Naive thymus-derived CD4-positive, alpha-beta T cell (primary cell): ENCODE measurements around the gene ZBED4. TPM values are rescaled to one million over a fixed set of nuclear protein-coding genes. Genes with fewer than 3 reads are reported as not detected.

Source experiments
- ATAC-seq: fragments of 150-1000 bp; cut with Tn5 transposase; 2 replicates; pipeline ENCODE4 v1.10.0; 2021; ENCODE audit warnings: mild to moderate bottlenecking, moderate library complexity
- CTCF ChIA-PET: fragments of 350-600 bp; sonication (Branson Sonifier 250); formaldehyde crosslinking; loops from one replicate; lab custom pipeline; 2021; ENCODE audit warnings: antibody characterized with exemption; lab: Charles Lee
- POLR2A ChIA-PET: fragments of 350-600 bp; sonication (Branson Sonifier 250); formaldehyde crosslinking; loops from one replicate; lab custom pipeline; 2021; ENCODE audit warnings: antibody characterized with exemption, inconsistent platforms; lab: Charles Lee
- DNase-seq, 9 donors: peaks; one replicate each; pipeline versions ENCODE4 v3.0.0 to v3.0.0-alpha.2; 2020 to 2022; ENCODE audit warnings: mixed read lengths in 1 of 9
- H3K27ac ChIP-seq: one replicate; pipeline ENCODE4 v1.7.0; 2013; ENCODE audit warnings: mild to moderate bottlenecking, low read depth, low read length, moderate library complexity
- H3K27me3 ChIP-seq, 2 donors: one replicate each; pipeline ENCODE4 v1.7.0; 2013; ENCODE audit warnings: low read length in 2 of 2, mild to moderate bottlenecking in 2 of 2, moderate library complexity in 2 of 2; ENCODE audit not compliant: control insufficient read depth in 2 of 2, insufficient read depth in 2 of 2
- H3K36me3 ChIP-seq, 3 experiments: 1 replicate in 2 of 3; 2 replicates in 1 of 3; pipeline ENCODE4 v1.7.0; 2013; ENCODE audit warnings: low read length in 3 of 3, mild to moderate bottlenecking in 3 of 3, moderate library complexity in 1 of 3; ENCODE audit not compliant: insufficient read depth in 3 of 3, control insufficient read depth in 2 of 3
- H3K4me1 ChIP-seq, 2 donors: one replicate each; pipeline ENCODE4 v1.7.0; 2013; ENCODE audit warnings: low read length in 2 of 2, mild to moderate bottlenecking in 2 of 2, moderate library complexity in 1 of 2; ENCODE audit not compliant: control insufficient read depth in 2 of 2, insufficient read depth in 2 of 2
- H3K4me3 ChIP-seq: 2 replicates; pipeline ENCODE4 v1.7.0; 2013; ENCODE audit warnings: mild to moderate bottlenecking, low read length
- H3K9me3 ChIP-seq, 3 experiments: 1 replicate in 2 of 3; 2 replicates in 1 of 3; pipeline ENCODE4 v1.7.0; 2013; ENCODE audit warnings: low read length in 3 of 3; ENCODE audit not compliant: control insufficient read depth in 2 of 3
- H3K27ac Mint-ChIP-seq, 9 donors: one replicate each; pipeline ENCODE4 v1.8.0; 2020 to 2022; ENCODE audit warnings: mixed read lengths in 9 of 9, mild to moderate bottlenecking in 8 of 9, moderate library complexity in 5 of 9, inconsistent platforms in 2 of 9
- H3K27me3 Mint-ChIP-seq, 5 donors: one replicate each; pipeline ENCODE4 v1.8.0; 2021 to 2022; ENCODE audit warnings: mixed read lengths in 5 of 5, mild to moderate bottlenecking in 1 of 5
- H3K36me3 Mint-ChIP-seq, 5 donors: one replicate each; pipeline ENCODE4 v1.8.0; 2020 to 2022; ENCODE audit warnings: mixed read lengths in 5 of 5, mild to moderate bottlenecking in 3 of 5, inconsistent platforms in 1 of 5
- H3K4me1 Mint-ChIP-seq, 7 donors: one replicate each; pipeline ENCODE4 v1.8.0; 2020 to 2022; ENCODE audit warnings: mixed read lengths in 7 of 7, mild to moderate bottlenecking in 3 of 7, inconsistent platforms in 1 of 7
- H3K4me3 Mint-ChIP-seq, 10 donors: one replicate each; pipeline ENCODE4 v1.8.0; 2020 to 2022; ENCODE audit warnings: mild to moderate bottlenecking in 10 of 10, mixed read lengths in 10 of 10, moderate library complexity in 6 of 10, inconsistent platforms in 2 of 10
- H3K9me3 Mint-ChIP-seq, 11 donors: one replicate each; pipeline ENCODE4 v1.8.0; 2020 to 2022; ENCODE audit warnings: mixed read lengths in 11 of 11, mild to moderate bottlenecking in 4 of 11, inconsistent platforms in 1 of 11, moderate library complexity in 1 of 11
- intact Hi-C, 2 donors: fragments of 100-400 bp; cut with micrococcal nuclease; formaldehyde crosslinking; loops; one replicate each; pipeline ENCODE4 v1.15.1; 2023
- polyA plus RNA-seq, 2 donors: library from polyadenylated mRNA; unstranded; fragments of 300-500 nt; fragmentation: Illumina TruSeq; gene quantifications; one replicate each; pipeline ENCODE4 v1.2.3, GENCODE V29; 2021
- total RNA-seq, 6 experiments: library from RNA in 5 of 6; stranded (reverse) in 5 of 6; gene quantifications; 1 replicate in 5 of 6; 2 replicates in 1 of 6; pipeline ENCODE4 v1.2.3 and lab custom pipeline; 2021 to 2026

ZBED4 gene
- total and polyA plus RNA-seq, 7 experiments from 2014 or later: 6.0 to 20.1 (median 16.3) TPM

GRCh38 chr22:49885881-49886280, 32.2 kb downstream of the ZBED4 start:
- ChIA-PET POLR2A (no interaction called here), CTCF (no interaction called here)
- intact Hi-C loops: loop anchor here in 1 of 2 donors (1.0 kb wide), 1 partner anchor 119 kb away; no protein-coding TSS in a partner anchor
- DNase-seq (no peak), ATAC-seq (no peak)
- H3K27ac Mint-ChIP-seq: no peak overlapping the region
- Histone ChIP-seq H3K27ac (no peak overlapping the region), H3K4me1 (peaks cover 0 to 2% of the 10 kb centered on the region in 2 donors), H3K9me3 (no peaks in the 10 kb centered on the region), H3K4me3 (no peak overlapping the region), H3K36me3 (peaks cover 0 to 41% (median 11%) of the 10 kb centered on the region in 3 experiments), H3K27me3 (no peaks in the 10 kb centered on the region)
- peaks cover 0 to 4% (median 0%) of the 10 kb centered on the region in 11 donors for H3K9me3 Mint-ChIP-seq
- peaks cover 5 to 75% (median 37%) of the 10 kb centered on the region in 5 donors for H3K36me3 Mint-ChIP-seq
- no peak overlapping the region for H3K4me3 Mint-ChIP-seq
- H3K27me3 Mint-ChIP-seq: no peaks in the 10 kb centered on the region
- peaks cover 11 to 26% (median 14%) of the 10 kb centered on the region in 7 donors for H3K4me1 Mint-ChIP-seq

- ATAC-seq: no peak
- H3K4me1 ChIP-seq: peaks cover 0 to 2% of the 10 kb centered on the region in 2 donors
These were observed 32.9 kb downstream of the ZBED4 start for GRCh38 chr22:49886346-49887063.

GRCh38 chr22:49887064-49887451, 33.4 kb downstream of the ZBED4 start:
- Mint-ChIP-seq H3K36me3 (peaks cover 11 to 83% (median 45%) of the 10 kb centered on the region in 5 donors), H3K27ac (no peak overlapping the region), H3K4me3 (no peak overlapping the region)

More at GRCh38 chr22:49886346-49887063, 32.9 kb downstream of the ZBED4 start:
- Mint-ChIP-seq H3K9me3 (peaks cover 0 to 7% (median 1%) of the 10 kb centered on the region in 11 donors), H3K4me3 (no peak overlapping the region), H3K36me3 (peaks cover 9 to 81% (median 43%) of the 10 kb centered on the region in 5 donors), H3K27ac (no peak overlapping the region), H3K27me3 (no peaks in the 10 kb centered on the region), H3K4me1 (peaks cover 11 to 24% (median 15%) of the 10 kb centered on the region in 7 donors)
- Histone ChIP-seq H3K27ac (no peak overlapping the region), H3K36me3 (peaks cover 0 to 41% (median 11%) of the 10 kb centered on the region in 3 experiments), H3K9me3 (no peaks in the 10 kb centered on the region), H3K4me3 (no peak overlapping the region), H3K27me3 (no peaks in the 10 kb centered on the region)
- no peak for DNase-seq
- intact Hi-C loops: no loop called here
- ChIA-PET POLR2A (interaction anchor here (1.1 kb wide), 1 partner anchor 61 kb away, joined by 3 read pairs; no protein-coding TSS in a partner anchor), CTCF (no interaction called here)

GRCh38 chr22:49887702-49888101, 34.1 kb downstream of the ZBED4 start:
- Histone ChIP-seq H3K9me3 (no peaks in the 10 kb centered on the region), H3K27me3 (no peaks in the 10 kb centered on the region), H3K4me3 (no peak overlapping the region), H3K27ac (no peak overlapping the region), H3K36me3 (peaks cover 0 to 41% (median 11%) of the 10 kb centered on the region in 3 experiments), H3K4me1 (no peaks in the 10 kb centered on the region)
- H3K27ac Mint-ChIP-seq: no peak overlapping the region
- H3K9me3 Mint-ChIP-seq: peaks cover 0 to 7% (median 1%) of the 10 kb centered on the region in 11 donors
- DNase-seq (no peak), ATAC-seq (no peak)
- H3K36me3 Mint-ChIP-seq: peaks cover 11 to 84% (median 45%) of the 10 kb centered on the region in 5 donors
- CTCF ChIA-PET: no interaction called here
- H3K27me3 Mint-ChIP-seq: no peaks in the 10 kb centered on the region
- no peak overlapping the region for H3K4me3 Mint-ChIP-seq
- H3K4me1 Mint-ChIP-seq: peaks cover 4 to 14% (median 10%) of the 10 kb centered on the region in 7 donors
- POLR2A ChIA-PET: interaction anchor here (0.7 to 1.1 kb wide), 2 partner anchors 25 to 62 kb away, joined by 3 read pairs; no protein-coding TSS in a partner anchor
- intact Hi-C loops: no loop called here

More at GRCh38 chr22:49887064-49887451, 33.4 kb downstream of the ZBED4 start:
- H3K27ac ChIP-seq: no peak overlapping the region
- no peaks in the 10 kb centered on the region for H3K27me3 ChIP-seq
- intact Hi-C loops: no loop called here
- H3K36me3 ChIP-seq: peaks cover 0 to 41% (median 11%) of the 10 kb centered on the region in 3 experiments
- Mint-ChIP-seq H3K27me3 (no peaks in the 10 kb centered on the region), H3K9me3 (peaks cover 0 to 7% (median 1%) of the 10 kb centered on the region in 11 donors), H3K4me1 (peaks cover 6 to 19% (median 14%) of the 10 kb centered on the region in 7 donors)
- no peak overlapping the region for H3K4me3 ChIP-seq
- CTCF ChIA-PET: no interaction called here
- no peaks in the 10 kb centered on the region for H3K9me3 ChIP-seq
- ATAC-seq (no peak), DNase-seq (no peak)
- no peaks in the 10 kb centered on the region for H3K4me1 ChIP-seq
- POLR2A ChIA-PET: interaction anchor here (0.7 to 1.1 kb wide), 2 partner anchors 26 to 61 kb away, joined by 3 read pairs; no protein-coding TSS in a partner anchor

- peaks cover 0 to 13% (median 5%) of the 10 kb centered on the region in 11 donors for H3K9me3 Mint-ChIP-seq
- CTCF ChIA-PET: interaction anchor here (0.7 to 1.5 kb wide), 2 partner anchors 122 to 302 kb away, joined by 3 to 7 read pairs; no protein-coding TSS in a partner anchor
These were observed 35.4 kb downstream of the ZBED4 start for GRCh38 chr22:49889071-49889470.

GRCh38 chr22:49892226-49892899, 38.7 kb downstream of the ZBED4 start:
- Mint-ChIP-seq H3K4me1 (peaks cover 0 to 12% (median 7%) of the 10 kb centered on the region in 7 donors), H3K9me3 (peaks cover 0 to 17% (median 7%) of the 10 kb centered on the region in 11 donors), H3K27me3 (no peaks in the 10 kb centered on the region), H3K27ac (no peak overlapping the region), H3K4me3 (no peak overlapping the region), H3K36me3 (peaks cover 17 to 69% (median 44%) of the 10 kb centered on the region in 5 donors)
- intact Hi-C loops: no loop called here
- DNase-seq: no peak
- Histone ChIP-seq H3K36me3 (peaks cover 0 to 5% (median 4%) of the 10 kb centered on the region in 3 experiments), H3K27me3 (no peaks in the 10 kb centered on the region), H3K4me1 (no peaks in the 10 kb centered on the region), H3K27ac (no peak overlapping the region), H3K9me3 (no peaks in the 10 kb centered on the region), H3K4me3 (no peak overlapping the region)
- POLR2A ChIA-PET: interaction anchor here (0.8 kb wide), 1 partner anchor 50 kb away, joined by 4 read pairs; no protein-coding TSS in a partner anchor
- no peak for ATAC-seq
- CTCF ChIA-PET: interaction anchor here (0.6 kb wide), 1 partner anchor 99 kb away, joined by 3 read pairs; no protein-coding TSS in a partner anchor

More at GRCh38 chr22:49889071-49889470, 35.4 kb downstream of the ZBED4 start:
- Mint-ChIP-seq H3K27ac (no peak overlapping the region), H3K27me3 (no peaks in the 10 kb centered on the region), H3K4me3 (no peak overlapping the region), H3K36me3 (peaks cover 13 to 84% (median 48%) of the 10 kb centered on the region in 5 donors), H3K4me1 (peaks cover 0 to 7% (median 5%) of the 10 kb centered on the region in 7 donors)
- H3K4me1 ChIP-seq: no peaks in the 10 kb centered on the region
- no peaks in the 10 kb centered on the region for H3K27me3 ChIP-seq
- H3K36me3 ChIP-seq: peaks cover 0 to 36% (median 11%) of the 10 kb centered on the region in 3 experiments
- no peak for ATAC-seq
- no peak for DNase-seq
- no peak overlapping the region for H3K27ac ChIP-seq
- POLR2A ChIA-PET: interaction anchor here (1.0 kb wide), 1 partner anchor 82 kb away, joined by 4 read pairs; no protein-coding TSS in a partner anchor
- no peaks in the 10 kb centered on the region for H3K9me3 ChIP-seq
- intact Hi-C loops: no loop called here
- H3K4me3 ChIP-seq: no peak overlapping the region
